H1 (cell line): ENCODE data around the gene RPS18. TPM values are rescaled to one million over a fixed set of nuclear protein-coding genes. Genes with fewer than 3 reads are reported as not detected.

Experiments used
- CTCF ChIA-PET: fragments of 300-600 bp; sonication (Branson Sonifier 250); formaldehyde crosslinking; loops from one replicate; lab custom pipeline; 2021; ENCODE audit not compliant: partially characterized antibody; lab: Charles Lee
- POLR2A ChIA-PET: fragments of 300-600 bp; sonication (Branson Sonifier 250); formaldehyde crosslinking; loops from one replicate; lab custom pipeline; 2021; ENCODE audit warnings: inconsistent platforms; ENCODE audit not compliant: partially characterized antibody; lab: Charles Lee
- DNase-seq, 2 experiments: peaks; one replicate each; pipeline versions ENCODE4 v3.0.0 to v3.0.0-alpha.2; 2010 to 2022; ENCODE audit warnings: low spot score in 2 of 2, low read depth in 1 of 2, mixed read lengths in 1 of 2
- FAIRE-seq: peaks from 2 replicates; lab custom pipeline; 2011; peaks lifted over from hg19 to GRCh38; lab: Jason Lieb, UNC
- H2AFZ ChIP-seq: 2 replicates; pipeline ENCODE4 v1.8.1; 2012; ENCODE audit warnings: low read length, inconsistent platforms
- H2AK5ac ChIP-seq: 2 replicates; pipeline ENCODE4 v1.6.1; 2013; ENCODE audit warnings: low read depth, low read length
- H2BK120ac ChIP-seq: replicated peaks from 2 replicates; pipeline ENCODE3; 2013; ENCODE audit warnings: low read depth, low read length, inconsistent platforms
- H2BK12ac ChIP-seq: 2 replicates; pipeline ENCODE4 v1.6.1; 2013; ENCODE audit warnings: low read depth, low read length
- H2BK15ac ChIP-seq: 2 replicates; pipeline ENCODE4 v1.6.1; 2013; ENCODE audit warnings: low read length
- H2BK20ac ChIP-seq: 2 replicates; pipeline ENCODE4 v1.6.1; 2013; ENCODE audit warnings: low read length
- H2BK5ac ChIP-seq: 2 replicates; pipeline ENCODE4 v1.6.1; 2013; ENCODE audit warnings: low read depth, low read length
- H3K14ac ChIP-seq: 2 replicates; pipeline ENCODE4 v1.6.1; 2013; ENCODE audit warnings: inconsistent platforms; ENCODE audit not compliant: insufficient read length
- H3K18ac ChIP-seq: 2 replicates; pipeline ENCODE4 v1.6.1; 2013; ENCODE audit warnings: low read length; ENCODE audit errors: extremely low read depth
- H3K23ac ChIP-seq: 2 replicates; pipeline ENCODE4 v1.6.1; 2013; ENCODE audit warnings: inconsistent platforms; ENCODE audit not compliant: insufficient read length
- H3K23me2 ChIP-seq: 2 replicates; pipeline ENCODE4 v1.6.1; 2013; ENCODE audit warnings: low read depth, low read length
- H3K27ac ChIP-seq: 2 replicates; pipeline ENCODE4 v1.6.1; 2011; ENCODE audit warnings: low read depth, low read length, inconsistent platforms
- H3K27me3 ChIP-seq, 4 experiments: replicated peaks in 1 of 4; 1 replicate in 1 of 4; 2 replicates in 3 of 4; pipeline versions ENCODE4 v1.6.1 to v1.8.1; 2011 to 2013; ENCODE audit warnings: low read length in 3 of 4, mild to moderate bottlenecking in 3 of 4, inconsistent platforms in 2 of 4, mixed read lengths in 2 of 4, moderate library complexity in 1 of 4; ENCODE audit not compliant: control insufficient read depth in 3 of 4, insufficient read depth in 3 of 4; ENCODE audit errors: extremely low read depth in 1 of 4
- H3K36me3 ChIP-seq, 4 experiments: 2 replicates each; pipeline versions ENCODE4 v1.6.1 to v1.8.1; 2011 to 2013; ENCODE audit warnings: mild to moderate bottlenecking in 4 of 4, low read length in 3 of 4, moderate library complexity in 2 of 4, control low read depth in 1 of 4, inconsistent platforms in 1 of 4; ENCODE audit not compliant: insufficient read depth in 4 of 4, control insufficient read depth in 2 of 4
- H3K4ac ChIP-seq: replicated peaks from 2 replicates; pipeline ENCODE3; 2013; ENCODE audit warnings: low read length, low read depth, mixed read lengths, inconsistent platforms; ENCODE audit not compliant: insufficient read length
- H3K4me1 ChIP-seq, 4 experiments: replicated peaks in 1 of 4; 1 replicate in 1 of 4; 2 replicates in 3 of 4; pipeline versions ENCODE4 v1.6.1 to v1.8.1; 2011 to 2013; ENCODE audit warnings: low read length in 3 of 4, inconsistent platforms in 2 of 4, mixed read lengths in 1 of 4; ENCODE audit not compliant: insufficient read depth in 4 of 4, control insufficient read depth in 3 of 4
- H3K4me2 ChIP-seq, 2 experiments: 2 replicates each; pipeline versions ENCODE4 v1.6.1 to v1.8.1; 2011 to 2013; ENCODE audit warnings: low read depth in 2 of 2, low read length in 2 of 2, control low read depth in 1 of 2, inconsistent platforms in 1 of 2, mild to moderate bottlenecking in 1 of 2; ENCODE audit not compliant: insufficient read depth in 1 of 2
- H3K4me3 ChIP-seq, 4 experiments: fragments of 200-600, 300-600 bp in 1 of 4; sonication (generic), shearing (Covaris generic), sonication (Bioruptor Twin) in 1 of 4; 2 replicates each; pipeline versions ENCODE4 v1.5.1 to v1.8.1; 2011 to 2016; ENCODE audit warnings: low read length in 4 of 4, low read depth in 3 of 4, control low read depth in 2 of 4, inconsistent platforms in 2 of 4, mild to moderate bottlenecking in 2 of 4, mixed read lengths in 1 of 4, moderate library complexity in 1 of 4; ENCODE audit not compliant: insufficient read depth in 2 of 4; ENCODE audit errors: extremely low read depth in 1 of 4
- H3K56ac ChIP-seq: replicated peaks from 2 replicates; pipeline ENCODE3; 2013; ENCODE audit warnings: low read depth, mild to moderate bottlenecking, mixed read lengths, low read length, inconsistent platforms; ENCODE audit not compliant: insufficient read length
- H3K79me1 ChIP-seq: 2 replicates; pipeline ENCODE4 v1.6.1; 2013; ENCODE audit warnings: low read depth, low read length, control low read depth
- H3K79me2 ChIP-seq, 2 experiments: 2 replicates each; pipeline versions ENCODE4 v1.6.1 to v1.8.1; 2012 to 2013; ENCODE audit warnings: low read length in 2 of 2, mild to moderate bottlenecking in 2 of 2, inconsistent platforms in 1 of 2; ENCODE audit not compliant: insufficient read depth in 2 of 2, control insufficient read depth in 1 of 2
- H3K9ac ChIP-seq, 4 experiments: replicated peaks in 1 of 4; 1 replicate in 1 of 4; 2 replicates in 3 of 4; pipeline versions ENCODE4 v1.6.1 to v1.8.1; 2011 to 2013; ENCODE audit warnings: low read depth in 3 of 4, low read length in 3 of 4, control low read depth in 2 of 4, mild to moderate bottlenecking in 2 of 4, moderate library complexity in 2 of 4, inconsistent platforms in 1 of 4; ENCODE audit errors: extremely low read depth in 1 of 4
- H3K9me3 ChIP-seq, 2 experiments: 2 replicates each; pipeline versions ENCODE4 v1.6.1 to v1.8.1; 2012 to 2013; ENCODE audit warnings: mild to moderate bottlenecking in 2 of 2, moderate library complexity in 2 of 2, control low read depth in 1 of 2, inconsistent platforms in 1 of 2, low read depth in 1 of 2, low read length in 1 of 2, mixed read lengths in 1 of 2; ENCODE audit not compliant: insufficient read depth in 2 of 2
- H4K20me1 ChIP-seq, 2 experiments: replicated peaks in 1 of 2; 2 replicates each; pipeline versions ENCODE3 to v1.8.1; 2011 to 2013; ENCODE audit warnings: inconsistent platforms in 2 of 2, low read length in 2 of 2, mild to moderate bottlenecking in 1 of 2; ENCODE audit not compliant: insufficient read depth in 2 of 2, control insufficient read depth in 1 of 2
- H4K5ac ChIP-seq: 2 replicates; pipeline ENCODE4 v1.6.1; 2013; ENCODE audit warnings: low read length, low read depth, mixed read lengths, inconsistent platforms; ENCODE audit not compliant: insufficient read length
- H4K8ac ChIP-seq: 2 replicates; pipeline ENCODE4 v1.8.0; 2013; ENCODE audit warnings: mild to moderate bottlenecking, moderate library complexity, low read length, inconsistent platforms; ENCODE audit not compliant: insufficient read depth; ENCODE audit errors: extremely low read depth
- H4K91ac ChIP-seq: replicated peaks from 2 replicates; pipeline ENCODE3; 2013; ENCODE audit warnings: low read length, mixed read lengths, inconsistent platforms; ENCODE audit not compliant: insufficient read length
- BACH1 ChIP-seq: IDR thresholded peaks from 2 replicates; pipeline ENCODE4 v1.6.1; 2012; ENCODE audit warnings: low read length, improper control_type of control experiment
- BRCA1 ChIP-seq: IDR thresholded peaks from 2 replicates; pipeline ENCODE4 v1.6.1; 2012; ENCODE audit warnings: low read depth, low read length, improper control_type of control experiment
- CHD2 ChIP-seq: IDR thresholded peaks from 2 replicates; pipeline ENCODE4 v1.6.1; 2012; ENCODE audit warnings: low read length, improper control_type of control experiment
- GTF2F1 ChIP-seq: IDR thresholded peaks from 2 replicates; pipeline ENCODE4 v1.6.1; 2012; ENCODE audit warnings: low read depth, low read length, improper control_type of control experiment, borderline replicate concordance
- JUND ChIP-seq: IDR thresholded peaks from 2 replicates; pipeline ENCODE4 v1.6.1; 2011; ENCODE audit warnings: mild to moderate bottlenecking, improper control_type of control experiment, low read length
- KDM1A ChIP-seq: fragments of 200-600, 300-600 bp; sonication (generic); IDR thresholded peaks from 2 replicates; pipeline ENCODE4 v1.7.1; 2016; ENCODE audit warnings: mild to moderate bottlenecking, low read length, borderline replicate concordance
- RXRA ChIP-seq: IDR thresholded peaks from 2 replicates; pipeline ENCODE4 v1.6.1; 2011; ENCODE audit warnings: low read depth, mild to moderate bottlenecking, low read length, moderate library complexity; ENCODE audit not compliant: insufficient read depth
- SUZ12 ChIP-seq: fragments of 200-600 bp; sonication (generic); IDR thresholded peaks from 2 replicates; pipeline ENCODE4 v1.6.1; 2012; ENCODE audit warnings: mild to moderate bottlenecking, inconsistent platforms, low read length, moderate library complexity, mixed read lengths
- USF2 ChIP-seq: IDR thresholded peaks from 2 replicates; pipeline ENCODE4 v1.6.1; 2011; ENCODE audit warnings: low read length, improper control_type of control experiment
- WGBS, 2 experiments: shearing (Covaris generic) in 1 of 2; methylation state at CpG; one replicate each; pipeline versions ENCODE4 v1.1.6 to v1.1.7; 2013 to 2015; ENCODE audit warnings: low lambda C conversion rate in 2 of 2, mixed read lengths in 2 of 2, inconsistent platforms in 1 of 2, low coverage in 1 of 2, missing lambda C conversion rate in 1 of 2; ENCODE audit not compliant: insufficient replicate concordance in 2 of 2, insufficient coverage in 1 of 2, insufficient read length in 1 of 2; ENCODE audit errors: extremely low coverage in 1 of 2, missing lambda C conversion rate in 1 of 2; 5-methylcytosine and 5-hydroxymethylcytosine counted together
- polyA plus RNA-seq, 7 experiments: library from polyadenylated mRNA; depleted of rRNA in 3 of 7; stranded (reverse) in 5 of 7; unstranded in 2 of 7; fragments of >200 nt in 5 of 7; fragments of 200-250 nt in 2 of 7; gene quantifications; 1 replicate in 5 of 7; 2 replicates in 1 of 7; 4 replicates in 1 of 7; pipeline versions ENCODE4 v1.2.1 to v1.2.3, GENCODE V29; 2011 to 2013; ENCODE audit warnings: missing spikeins in 2 of 7, mixed read lengths in 2 of 7
- total RNA-seq: library from RNA; stranded (reverse); fragmentation: NEBNext Ultra II Directional; extraction: Animal tissue kit (Norgen Biotek cat#: 25700); gene quantifications from 2 replicates; pipeline ENCODE4 v1.2.1, GENCODE V29; 2021

RPS18 gene
- total and polyA plus RNA-seq, 2 of the 8 experiments (the other 6 are each of a cell fraction or from before 2014, with no cell fraction given): 2,796 to 7,099 TPM

DNA sequence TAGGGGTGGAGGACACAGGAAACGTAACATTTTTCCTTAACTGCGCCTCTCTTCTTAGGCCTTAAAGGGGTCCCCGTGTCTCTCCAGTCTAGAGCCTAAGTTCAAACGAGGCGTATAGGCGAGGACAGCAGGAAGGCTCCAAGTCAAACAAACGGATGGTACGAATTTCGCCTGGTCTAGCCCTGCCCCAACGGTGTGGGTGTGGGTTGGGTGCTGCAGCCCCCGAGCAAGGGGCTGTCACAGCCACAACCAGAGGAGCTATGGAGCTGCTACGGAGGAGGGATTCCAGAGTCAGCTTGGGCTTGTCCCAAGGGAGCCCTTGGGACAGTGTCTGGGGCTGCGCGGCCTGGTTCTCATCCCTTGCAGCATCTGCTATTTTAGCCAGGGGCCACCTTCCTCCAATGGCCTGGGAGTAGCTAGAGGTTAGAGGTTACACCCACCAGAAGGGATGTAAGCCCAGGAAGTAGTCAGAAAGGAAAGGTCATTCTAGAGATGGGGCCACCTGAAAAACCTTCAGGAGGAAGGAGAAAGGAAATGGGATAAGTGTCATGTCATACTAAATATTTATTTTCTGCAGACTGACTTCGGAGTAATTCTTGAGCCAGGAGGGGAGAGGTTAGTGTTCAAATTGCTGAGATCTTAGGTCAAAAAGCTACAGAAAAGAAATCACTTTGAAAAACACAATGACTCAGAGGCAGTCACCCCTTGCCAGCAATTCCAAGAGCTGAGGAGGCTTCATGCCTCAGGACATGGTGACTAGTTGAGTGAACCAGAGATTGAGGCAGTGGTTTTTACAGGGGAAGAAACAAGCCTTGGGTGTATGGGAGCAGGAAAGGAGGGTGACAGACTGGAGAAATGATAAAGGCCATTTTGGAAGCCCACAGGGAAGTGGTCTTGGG is 21.9 kb upstream of the RPS18 start:
- Histone ChIP-seq H3K27me3 (peaks cover 0 to 21% (median 11%) of the 10 kb centered on the region in 4 experiments; a peak in 6 of 7 replicates), H3K27ac (peak overlapping the region; percentile 44; the same call in 1 of the 2 replicates), H2BK20ac (no peak overlapping the region), H4K5ac (no peak overlapping the region), H2AFZ (0 out of 2 replicates have a peak overlapping the region, but pooled peaks have one; percentile 77), H3K4me3 (peak overlapping the region; percentile 33 to 73 (median 70)), H3K9ac (peak overlapping the region; percentile 40 to 72 (median 57)), H3K4ac (no peak overlapping the region), H4K8ac (no peak overlapping the region), H3K14ac (no peak overlapping the region), H3K9me3 (no peaks in the 10 kb centered on the region), H2BK15ac (no peak overlapping the region), H2BK120ac (no peak overlapping the region), H3K36me3 (peaks cover 0 to 2% (median 0%) of the 10 kb centered on the region in 4 experiments; a peak in 1 of 8 replicates), H3K18ac (no peak overlapping the region), H2BK12ac (no peak overlapping the region), H3K56ac (no peak overlapping the region), H3K23me2 (peaks cover 9% of the 10 kb centered on the region; the same call in 1 of the 2 replicates), H3K79me1 (no peaks in the 10 kb centered on the region), H4K91ac (no peak overlapping the region), H4K20me1 (no peaks in the 10 kb centered on the region), H2BK5ac (peak overlapping the region; percentile 5; the same call in 1 of the 2 replicates), H3K4me2 (peak overlapping the region; percentile 63 to 98), H3K4me1 (peaks cover 0 to 10% (median 7%) of the 10 kb centered on the region in 4 experiments; a peak in 4 of 7 replicates), H3K23ac (no peak overlapping the region), H2AK5ac (no peak overlapping the region), H3K79me2 (no peaks in the 10 kb centered on the region)
- CTCF ChIA-PET: interaction anchor here (0.7 to 7.9 kb wide), 17 partner anchors 10 to 249 kb away, joined by 3 to 107 read pairs (median 8); partner anchors contain the start of genes B3GALT4, HSD17B8 and RING1
- DNase-seq (no peak), FAIRE-seq (no peak)
- 33% methylated on average over 15 of the region's 15 CpGs; no CpG with 5 or more reads in 1 of the 2 experiments for WGBS, 2 experiments
- POLR2A ChIA-PET: interaction anchor here (0.9 to 3.0 kb wide), 20 partner anchors 9 to 282 kb away, joined by 3 to 26 read pairs (median 4); partner anchors contain the start of genes B3GALT4, RING1, RPS18 and VPS52
- TF ChIP-seq KDM1A (no peak), SUZ12 (no peak), RXRA (no peak), USF2 (no peak), GTF2F1 (no peak), BRCA1 (no peak), JUND (no peak), BACH1 (no peak), CHD2 (no peak)
